H1 (cell line): ENCODE data around the gene PPIF. TPM values are rescaled to one million over a fixed set of nuclear protein-coding genes. Genes with fewer than 3 reads are reported as not detected.

Experiments
- CEBPB ChIP-seq: IDR thresholded peaks from 2 replicates; pipeline ENCODE4 v1.6.1; 2012; ENCODE audit warnings: low read depth, low read length
- CREB1 ChIP-seq: IDR thresholded peaks from 2 replicates; pipeline ENCODE4 v1.6.1; 2012; ENCODE audit warnings: inconsistent platforms
- EGR1 ChIP-seq: IDR thresholded peaks from 2 replicates; pipeline ENCODE4 v1.6.1; 2011; ENCODE audit warnings: low read depth, low read length, borderline replicate concordance
- JUN ChIP-seq: IDR thresholded peaks from 2 replicates; pipeline ENCODE4 v1.6.1; 2011; ENCODE audit warnings: low read depth, mild to moderate bottlenecking, improper control_type of control experiment, low read length
- KDM5A ChIP-seq: fragments of 200-600 bp; IDR thresholded peaks from 2 replicates; pipeline ENCODE4 v1.7.1; 2012; ENCODE audit warnings: mild to moderate bottlenecking, low read length, inconsistent platforms, mixed read lengths
- RXRA ChIP-seq: IDR thresholded peaks from 2 replicates; pipeline ENCODE4 v1.6.1; 2011; ENCODE audit warnings: low read depth, mild to moderate bottlenecking, low read length, moderate library complexity; ENCODE audit not compliant: insufficient read depth
- SIX5 ChIP-seq: IDR thresholded peaks from 2 replicates; pipeline ENCODE4 v1.6.1; 2011; ENCODE audit warnings: mild to moderate bottlenecking, low read depth, low read length
- polyA plus RNA-seq, 7 experiments: library from polyadenylated mRNA; depleted of rRNA in 3 of 7; stranded (reverse) in 5 of 7; unstranded in 2 of 7; fragments of >200 nt in 5 of 7; fragments of 200-250 nt in 2 of 7; gene quantifications; 1 replicate in 5 of 7; 2 replicates in 1 of 7; 4 replicates in 1 of 7; pipeline versions ENCODE4 v1.2.1 to v1.2.3, GENCODE V29; 2011 to 2013; ENCODE audit warnings: missing spikeins in 2 of 7, mixed read lengths in 2 of 7
- total RNA-seq: library from RNA; stranded (reverse); fragmentation: NEBNext Ultra II Directional; extraction: Animal tissue kit (Norgen Biotek cat#: 25700); gene quantifications from 2 replicates; pipeline ENCODE4 v1.2.1, GENCODE V29; 2021

The PPIF gene
- total and polyA plus RNA-seq, 2 of the 8 experiments (the other 6 are each of a cell fraction or from before 2014, with no cell fraction given): 70.2 to 77.6 TPM

DNA sequence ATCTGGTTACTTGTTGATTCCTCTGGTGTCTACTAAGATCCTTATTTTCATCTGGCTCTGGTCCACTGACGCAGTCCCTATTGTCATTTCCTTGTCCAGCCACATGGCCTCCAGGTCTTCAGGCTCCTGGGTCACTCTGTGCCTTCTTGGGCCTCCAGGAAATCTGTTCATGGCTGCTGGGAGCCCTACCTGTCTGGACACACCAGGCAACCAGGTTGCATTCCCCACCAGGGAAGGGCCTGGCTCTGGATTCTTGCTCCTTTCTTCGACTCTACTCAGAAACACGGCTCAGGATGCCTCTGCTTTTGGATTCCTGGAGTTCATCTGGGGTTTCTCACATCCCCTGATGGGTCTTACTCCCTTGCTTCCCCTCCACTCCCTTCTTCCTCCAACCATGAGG lies 8.0 kb upstream of the PPIF start (continued):
- TF ChIP-seq EGR1: no peak
- TF ChIP-seq RXRA: no peak
- no peak for TF ChIP-seq CREB1
- no peak for TF ChIP-seq SIX5
- no peak for TF ChIP-seq JUN
- no peak for TF ChIP-seq KDM5A
- no peak for TF ChIP-seq CEBPB
